OCI-LY1 (cell line): Measurements from ENCODE around the gene UBE2Q1.

Experiments
- EZH2 ChIP-seq: fragments of 200-600 bp; sonication (generic), shearing (Covaris generic); IDR thresholded peaks from 2 replicates; pipeline ENCODE4 v1.8.0; 2017; ENCODE audit warnings: borderline replicate concordance, mixed run types, mild to moderate bottlenecking, antibody characterized with exemption, low read length, moderate library complexity, mixed read lengths
- TF ChIP-seq, protein P1 (sequence below): fragments of 200-600 bp; sonication (generic), shearing (Covaris generic); IDR thresholded peaks from 2 replicates; pipeline ENCODE4 v1.5.1; 2017; ENCODE audit warnings: mild to moderate bottlenecking, antibody characterized with exemption, low read length, moderate library complexity, mixed read lengths

DNA sequence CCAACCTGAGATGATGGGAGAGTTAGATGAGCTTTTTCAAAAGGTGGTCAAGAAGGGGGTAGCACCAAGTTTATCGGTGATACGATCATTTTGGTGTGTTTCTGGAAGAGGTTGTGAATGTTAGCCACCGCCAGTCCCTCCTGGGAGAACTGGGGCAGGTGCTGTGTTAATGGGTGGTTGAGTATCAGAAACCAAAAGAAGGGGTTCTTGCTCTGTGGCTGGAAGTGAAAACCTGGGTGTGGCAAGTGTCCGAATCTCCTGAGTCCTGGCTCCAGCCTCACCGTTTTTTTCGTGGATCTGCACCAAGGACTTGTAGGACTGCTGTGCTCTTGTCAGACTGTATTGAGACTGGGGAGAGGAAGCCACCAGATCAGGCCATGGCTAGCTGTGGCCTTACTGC, 7.8 kb downstream of the UBE2Q1 start:
- TF ChIP-seq, protein P1, sequence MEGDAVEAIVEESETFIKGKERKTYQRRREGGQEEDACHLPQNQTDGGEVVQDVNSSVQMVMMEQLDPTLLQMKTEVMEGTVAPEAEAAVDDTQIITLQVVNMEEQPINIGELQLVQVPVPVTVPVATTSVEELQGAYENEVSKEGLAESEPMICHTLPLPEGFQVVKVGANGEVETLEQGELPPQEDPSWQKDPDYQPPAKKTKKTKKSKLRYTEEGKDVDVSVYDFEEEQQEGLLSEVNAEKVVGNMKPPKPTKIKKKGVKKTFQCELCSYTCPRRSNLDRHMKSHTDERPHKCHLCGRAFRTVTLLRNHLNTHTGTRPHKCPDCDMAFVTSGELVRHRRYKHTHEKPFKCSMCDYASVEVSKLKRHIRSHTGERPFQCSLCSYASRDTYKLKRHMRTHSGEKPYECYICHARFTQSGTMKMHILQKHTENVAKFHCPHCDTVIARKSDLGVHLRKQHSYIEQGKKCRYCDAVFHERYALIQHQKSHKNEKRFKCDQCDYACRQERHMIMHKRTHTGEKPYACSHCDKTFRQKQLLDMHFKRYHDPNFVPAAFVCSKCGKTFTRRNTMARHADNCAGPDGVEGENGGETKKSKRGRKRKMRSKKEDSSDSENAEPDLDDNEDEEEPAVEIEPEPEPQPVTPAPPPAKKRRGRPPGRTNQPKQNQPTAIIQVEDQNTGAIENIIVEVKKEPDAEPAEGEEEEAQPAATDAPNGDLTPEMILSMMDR = no peak
- TF ChIP-seq EZH2 = no peak
